MM.1S (cell line): ENCODE measurements around the gene PGRMC2.

Experiments
- DNase-seq: peaks from one replicate; pipeline ENCODE4 v3.0.0-alpha.2; 2015
- H2AFZ ChIP-seq: fragments of 300-600 bp; sonication (generic); 2 replicates; pipeline ENCODE4 v1.6.0; 2016; ENCODE audit warnings: antibody characterized with exemption, low read length
- H3F3A ChIP-seq: fragments of 300-600 bp; sonication (generic); 2 replicates; pipeline ENCODE4 v1.6.1; 2016; ENCODE audit warnings: mild to moderate bottlenecking, antibody characterized with exemption, low read length, moderate library complexity, mixed read lengths; ENCODE audit not compliant: insufficient read depth
- H3K27ac ChIP-seq: fragments of 300-600 bp; sonication (generic); 2 replicates; pipeline ENCODE4 v1.5.1; 2016; ENCODE audit warnings: mild to moderate bottlenecking, low read length
- H3K27me3 ChIP-seq: fragments of 300-600 bp; sonication (generic); replicated peaks from 2 replicates; pipeline ENCODE4 v1.6.0; 2016; ENCODE audit warnings: low read length; ENCODE audit not compliant: insufficient read depth
- H3K36me3 ChIP-seq: fragments of 300-600 bp; sonication (generic); replicated peaks from 2 replicates; pipeline ENCODE4 v1.6.1; 2016; ENCODE audit warnings: mild to moderate bottlenecking, low read length, mixed read lengths; ENCODE audit not compliant: insufficient read depth
- H3K4me1 ChIP-seq: fragments of 300-600 bp; sonication (generic); 2 replicates; pipeline ENCODE4 v1.6.1; 2016; ENCODE audit warnings: low read length, mixed read lengths
- H3K4me2 ChIP-seq: fragments of 300-600 bp; sonication (generic); 2 replicates; pipeline ENCODE4 v1.6.0; 2016; ENCODE audit warnings: low read depth, low read length
- H3K4me3 ChIP-seq: fragments of 300-600 bp; sonication (generic); 2 replicates; pipeline ENCODE4 v1.5.1; 2016; ENCODE audit warnings: low read length, mixed read lengths
- H3K79me2 ChIP-seq: fragments of 300-600 bp; sonication (generic); 2 replicates; pipeline ENCODE4 v1.6.1; 2016; ENCODE audit warnings: mixed run types, low read length, mixed read lengths
- H3K9ac ChIP-seq: fragments of 300-600 bp; sonication (generic); 2 replicates; pipeline ENCODE4 v1.6.1; 2016; ENCODE audit warnings: low read length, mixed read lengths
- H3K9me2 ChIP-seq: fragments of 300-600 bp; sonication (generic); replicated peaks from 2 replicates; pipeline ENCODE4 v1.6.1; 2016; ENCODE audit warnings: mild to moderate bottlenecking, low read length, mixed read lengths; ENCODE audit not compliant: insufficient read depth
- H3K9me3 ChIP-seq: fragments of 300-600 bp; sonication (generic); replicated peaks from 2 replicates; pipeline ENCODE4 v1.6.1; 2016; ENCODE audit warnings: mild to moderate bottlenecking, low read length, mixed read lengths; ENCODE audit not compliant: insufficient read depth
- H4K20me1 ChIP-seq: fragments of 300-600 bp; sonication (generic); 2 replicates; pipeline ENCODE4 v1.6.1; 2016; ENCODE audit warnings: mild to moderate bottlenecking, low read length, moderate library complexity, mixed read lengths; ENCODE audit not compliant: insufficient read depth
- EZH2 ChIP-seq: fragments of 300-600 bp; sonication (generic); optimal IDR thresholded peaks from 2 replicates; pipeline ENCODE3; 2017; ENCODE audit warnings: low read depth, mild to moderate bottlenecking, antibody characterized with exemption, low read length, mixed read lengths
- EZH2phosphoT487 ChIP-seq: fragments of 300-600 bp; sonication (generic); IDR thresholded peaks from 2 replicates; pipeline ENCODE4 v1.6.1; 2018; ENCODE audit warnings: antibody characterized with exemption, low read length
- TF ChIP-seq, protein P1 (sequence below): fragments of 300-600 bp; sonication (generic); IDR thresholded peaks from 2 replicates; pipeline ENCODE4 v1.5.1; 2016; ENCODE audit warnings: antibody characterized with exemption, low read length, mixed read lengths

The PGRMC2 gene

GRCh38 chr4:128287141-128287870, at the start of gene PGRMC2:
PGRMC2 (minus strand) TSS chr4:128287813; CDS start chr4:128287790, 23 bp downstream.
- H4K20me1 ChIP-seq = no peaks in the 10 kb centered on the region
- peak within 1 kb of the TSS; percentile 90 for H3K27ac ChIP-seq
- no peaks in the 10 kb centered on the region for H3K27me3 ChIP-seq
- peaks cover 10% of the 10 kb centered on the region; the same call in 1 of the 2 replicates for H3K4me1 ChIP-seq
- H3K9me3 ChIP-seq = no peaks in the 10 kb centered on the region
- no peaks in the 10 kb centered on the region for H3K36me3 ChIP-seq
- H3F3A ChIP-seq = peaks cover 5% of the 10 kb centered on the region
- H3K4me3 ChIP-seq = peak within 1 kb of the TSS; percentile 75
- TF ChIP-seq, protein P1, sequence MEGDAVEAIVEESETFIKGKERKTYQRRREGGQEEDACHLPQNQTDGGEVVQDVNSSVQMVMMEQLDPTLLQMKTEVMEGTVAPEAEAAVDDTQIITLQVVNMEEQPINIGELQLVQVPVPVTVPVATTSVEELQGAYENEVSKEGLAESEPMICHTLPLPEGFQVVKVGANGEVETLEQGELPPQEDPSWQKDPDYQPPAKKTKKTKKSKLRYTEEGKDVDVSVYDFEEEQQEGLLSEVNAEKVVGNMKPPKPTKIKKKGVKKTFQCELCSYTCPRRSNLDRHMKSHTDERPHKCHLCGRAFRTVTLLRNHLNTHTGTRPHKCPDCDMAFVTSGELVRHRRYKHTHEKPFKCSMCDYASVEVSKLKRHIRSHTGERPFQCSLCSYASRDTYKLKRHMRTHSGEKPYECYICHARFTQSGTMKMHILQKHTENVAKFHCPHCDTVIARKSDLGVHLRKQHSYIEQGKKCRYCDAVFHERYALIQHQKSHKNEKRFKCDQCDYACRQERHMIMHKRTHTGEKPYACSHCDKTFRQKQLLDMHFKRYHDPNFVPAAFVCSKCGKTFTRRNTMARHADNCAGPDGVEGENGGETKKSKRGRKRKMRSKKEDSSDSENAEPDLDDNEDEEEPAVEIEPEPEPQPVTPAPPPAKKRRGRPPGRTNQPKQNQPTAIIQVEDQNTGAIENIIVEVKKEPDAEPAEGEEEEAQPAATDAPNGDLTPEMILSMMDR = no peak
- TF ChIP-seq EZH2phosphoT487 = no peak
- no peak for TF ChIP-seq EZH2
- H3K9ac ChIP-seq = peak within 1 kb of the TSS; percentile 78
- peak within 1 kb of the TSS; percentile 98 for H3K4me2 ChIP-seq
- H2AFZ ChIP-seq = peak within 1 kb of the TSS; percentile 95
- no peaks in the 10 kb centered on the region for H3K9me2 ChIP-seq
- peak; percentile 34 for DNase-seq
- H3K79me2 ChIP-seq = peaks cover 53% of the 10 kb centered on the region

- Histone ChIP-seq H3K4me2 (no peak overlapping the region), H2AFZ (no peak overlapping the region), H3K79me2 (no peaks in the 10 kb centered on the region), H3F3A (no peaks in the 10 kb centered on the region), H3K27ac (no peak overlapping the region), H4K20me1 (no peaks in the 10 kb centered on the region), H3K9me2 (no peaks in the 10 kb centered on the region), H3K36me3 (no peaks in the 10 kb centered on the region), H3K27me3 (no peaks in the 10 kb centered on the region), H3K4me3 (no peak overlapping the region), H3K9ac (no peak overlapping the region), H3K4me1 (no peaks in the 10 kb centered on the region), H3K9me3 (no peaks in the 10 kb centered on the region)
- DNase-seq = no peak
- TF ChIP-seq, protein P1 = no peak
- no peak for TF ChIP-seq EZH2phosphoT487
- TF ChIP-seq EZH2 = no peak
Observed at GRCh38 chr4:128335541-128335940, 47.9 kb upstream of the PGRMC2 start.

DNA sequence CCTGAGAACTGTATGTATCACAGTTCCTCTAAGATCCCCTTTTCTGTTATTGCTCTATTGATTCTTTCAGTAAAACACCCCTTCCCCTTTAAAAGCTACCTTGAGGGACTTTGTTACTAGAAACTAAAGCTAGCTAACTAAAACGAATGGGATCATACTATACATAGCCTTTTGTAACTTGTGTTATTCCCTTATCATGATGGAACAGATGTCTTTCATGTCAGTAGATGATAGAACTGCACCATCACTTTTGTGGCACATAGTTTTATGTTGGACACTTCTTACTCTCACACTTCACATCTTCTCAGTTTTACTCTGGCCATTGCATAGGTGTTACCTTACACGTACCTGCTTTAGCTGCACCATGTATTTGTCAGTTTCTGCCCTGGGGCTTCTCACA, 46.6 kb upstream of the PGRMC2 start:
- DNase-seq = no peak
- Histone ChIP-seq H3K4me2 (no peak overlapping the region), H3K9ac (no peak overlapping the region), H3K79me2 (no peaks in the 10 kb centered on the region), H3K36me3 (no peaks in the 10 kb centered on the region), H3K4me3 (no peak overlapping the region), H3K9me3 (no peaks in the 10 kb centered on the region), H3F3A (no peaks in the 10 kb centered on the region), H3K27ac (no peak overlapping the region), H3K27me3 (no peaks in the 10 kb centered on the region), H3K9me2 (no peaks in the 10 kb centered on the region), H2AFZ (no peak overlapping the region), H3K4me1 (no peaks in the 10 kb centered on the region), H4K20me1 (no peaks in the 10 kb centered on the region)
- TF ChIP-seq EZH2 (no peak), EZH2phosphoT487 (no peak)
- TF ChIP-seq, protein P1 = no peak
